Activated CD8-positive, alpha-beta memory T cell treated with anti-CD3 and anti-CD28 coated beads for 24 hours (primary cell): ENCODE data around the gene CDK19.
"Not testable (repeated sequence)": the region's sequence is repeated elsewhere in the genome, so short reads cannot be mapped to it uniquely, and the experiment has no call there.

Source experiments
- DNase-seq: peaks from one replicate; pipeline ENCODE4 v3.0.0-alpha.2; 2020

CDK19 gene

GRCh38 chr6:110617057-110617456 lies 198.2 kb downstream of the CDK19 start:
- DNase-seq: no peak

DNA sequence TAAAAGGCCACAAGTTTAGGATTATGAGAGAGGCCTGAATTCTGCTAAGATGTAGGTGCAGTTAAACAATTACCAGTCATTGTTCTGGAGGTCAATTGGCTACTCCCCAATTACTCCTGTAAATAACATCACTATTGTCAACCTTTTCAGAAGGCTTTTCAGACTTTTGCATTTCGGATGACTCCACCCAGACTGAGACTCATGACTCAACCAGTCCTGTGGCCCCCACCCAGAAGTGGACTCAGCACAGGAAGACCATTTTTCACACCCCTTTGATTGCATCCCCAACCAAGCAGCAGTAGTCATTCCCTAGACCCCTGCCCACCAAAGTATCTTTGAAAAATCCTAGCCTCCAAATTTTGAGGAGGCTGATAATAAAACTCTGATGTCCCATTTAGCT lies 199.5 kb downstream of the CDK19 start:
- DNase-seq: no peak

GRCh38 chr6:110614586-110614985 lies 200.7 kb downstream of the CDK19 start:
- DNase-seq: no peak

DNA sequence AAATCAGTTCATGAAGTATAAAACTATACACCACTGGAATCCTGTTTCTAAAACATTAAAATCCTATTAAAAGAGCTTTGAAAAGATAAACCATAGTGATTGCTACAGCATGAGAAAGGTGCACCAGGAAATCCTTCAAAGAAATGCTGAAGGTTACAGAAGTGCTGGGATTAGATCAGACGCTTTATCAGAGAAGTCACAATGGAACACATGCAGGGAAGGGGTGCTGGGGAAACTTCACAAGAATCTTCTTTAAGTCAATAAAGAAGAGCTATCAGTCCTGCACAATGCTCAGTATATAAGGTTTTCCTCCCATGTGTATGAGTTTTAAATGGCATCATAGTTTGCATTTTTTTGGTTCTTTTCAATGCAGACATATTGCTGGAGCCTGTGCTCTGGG lies 201.2 kb downstream of the CDK19 start:
- DNase-seq: no peak

DNA sequence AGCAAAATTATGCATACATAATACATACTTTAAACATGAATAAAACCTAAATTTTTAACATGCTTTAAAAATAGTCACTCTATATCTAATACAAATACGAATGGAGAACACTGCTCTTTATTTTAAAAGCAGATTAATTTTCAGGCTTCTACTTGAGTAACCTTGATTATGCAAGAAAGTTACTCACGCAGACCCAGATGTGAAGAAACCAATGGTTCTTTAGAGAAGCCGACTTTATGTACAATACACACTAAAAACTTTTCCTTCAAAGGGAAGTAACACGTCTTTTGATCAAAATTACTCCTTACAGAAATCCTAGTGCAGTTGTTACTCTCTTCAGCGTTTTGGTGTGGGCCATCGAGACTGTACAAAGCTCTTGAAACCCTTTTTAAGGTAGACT lies 201.9 kb downstream of the CDK19 start:
- DNase-seq: no peak

- DNase-seq: no peak
Measured at GRCh38 chr6:110612298-110612697, 203.0 kb downstream of the CDK19 start.

GRCh38 chr6:110609101-110609500 lies 206.2 kb downstream of the CDK19 start:
- DNase-seq: no peak

- DNase-seq: no peak
Measured at GRCh38 chr6:110608151-110608550, 207.1 kb downstream of the CDK19 start.

- DNase-seq: no peak
Measured at GRCh38 chr6:110606151-110606550, 209.1 kb downstream of the CDK19 start.

DNA sequence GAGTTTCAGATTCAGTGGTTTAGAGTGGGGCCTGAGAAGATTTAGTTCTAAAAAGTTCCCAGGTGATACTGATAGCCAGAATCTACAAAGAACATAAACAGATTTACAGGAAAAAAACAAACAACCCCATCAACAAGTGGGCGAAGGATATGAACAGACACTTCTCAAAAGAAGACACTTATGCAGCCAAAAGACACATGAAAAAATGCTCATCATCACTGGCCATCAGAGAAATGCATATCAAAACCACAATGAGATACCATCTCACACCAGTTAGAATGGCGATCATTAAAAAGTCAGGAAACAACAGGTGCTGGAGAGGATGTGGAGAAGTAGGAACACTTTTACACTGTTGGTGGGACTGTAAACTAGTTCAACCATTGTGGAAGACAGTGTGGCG lies 214.6 kb downstream of the CDK19 start:
- DNase-seq: not testable (repeated sequence)

DNA sequence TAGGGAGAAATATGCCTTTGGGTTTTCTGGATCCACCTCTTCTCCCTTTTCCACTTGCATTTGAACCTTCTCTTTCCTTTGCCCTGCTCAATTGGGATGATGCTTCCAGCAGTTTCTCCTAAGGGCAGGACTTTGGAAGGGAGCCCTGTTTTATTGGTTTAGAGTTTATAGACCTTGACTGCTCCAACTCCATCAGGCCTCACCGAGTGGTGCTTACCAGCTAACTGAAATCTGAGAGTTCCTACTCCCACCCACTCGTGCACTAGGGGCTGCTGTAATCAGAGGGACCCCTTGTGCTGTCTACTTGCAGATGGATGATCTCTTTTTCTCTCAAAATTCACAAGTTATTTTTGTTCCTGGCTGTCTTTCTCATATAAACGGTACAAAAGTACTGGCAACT lies 217.5 kb downstream of the CDK19 start:
- DNase-seq: no peak

GRCh38 chr6:110596354-110596753 lies 218.9 kb downstream of the CDK19 start:
- no peak for DNase-seq

DNA sequence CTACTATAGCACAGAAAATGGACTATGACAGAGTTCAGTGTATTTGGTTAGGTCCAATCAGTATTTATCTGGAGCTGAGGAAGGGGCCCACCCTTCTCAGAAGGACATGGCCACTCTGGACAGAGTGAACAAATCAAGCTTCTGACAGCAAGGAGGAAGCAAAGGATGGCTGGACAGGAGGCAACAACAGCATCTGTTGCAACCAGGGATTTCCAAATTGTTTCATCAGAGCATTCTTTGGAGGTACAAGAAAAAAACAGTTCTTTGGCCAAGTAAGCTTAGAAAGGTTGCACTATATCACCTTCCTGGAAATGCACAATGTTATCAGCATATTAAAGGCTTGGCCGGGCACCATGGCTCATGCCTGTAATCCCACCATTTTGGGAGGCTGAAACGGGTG lies 220.2 kb downstream of the CDK19 start:
- DNase-seq: no peak

DNA sequence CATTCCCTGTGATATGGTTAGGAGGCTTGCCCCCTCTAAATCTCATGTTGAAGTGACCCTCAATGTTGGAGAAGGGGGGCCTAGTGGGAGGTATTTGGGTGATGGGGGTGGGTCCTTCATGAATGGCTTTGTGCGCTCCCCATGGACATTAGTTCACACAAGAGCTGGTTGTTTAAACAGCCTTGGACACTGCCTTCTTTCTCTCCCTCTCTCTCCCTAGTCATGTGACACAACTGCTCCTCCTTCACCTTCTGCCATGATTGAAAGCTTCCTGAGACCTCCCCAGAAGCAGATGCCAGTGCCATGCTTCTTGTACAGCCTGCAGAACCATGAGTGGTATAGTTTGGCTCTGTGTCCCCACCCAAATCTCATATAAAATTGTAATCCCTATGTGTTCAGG lies 221.6 kb downstream of the CDK19 start:
- no peak for DNase-seq

DNA sequence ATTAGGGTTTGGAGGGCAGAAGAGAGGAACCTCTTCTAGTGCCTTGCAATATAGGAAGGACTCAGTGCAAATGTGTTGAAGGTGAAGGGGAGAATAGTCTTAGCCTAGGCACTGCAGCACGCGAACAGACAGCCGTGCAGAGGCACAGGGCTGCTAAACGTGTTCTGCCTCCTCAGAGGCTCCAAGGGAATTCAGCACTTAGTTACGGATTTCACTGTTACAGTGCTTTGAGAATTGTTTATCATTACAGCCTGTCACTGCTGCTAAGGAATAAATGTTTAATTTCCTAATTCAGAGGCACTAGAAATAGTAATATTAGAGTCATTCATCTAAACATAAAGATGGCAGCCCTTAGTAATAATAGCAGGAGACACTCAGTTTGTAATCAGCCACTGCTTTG lies 222.5 kb downstream of the CDK19 start:
- no peak for DNase-seq

DNA sequence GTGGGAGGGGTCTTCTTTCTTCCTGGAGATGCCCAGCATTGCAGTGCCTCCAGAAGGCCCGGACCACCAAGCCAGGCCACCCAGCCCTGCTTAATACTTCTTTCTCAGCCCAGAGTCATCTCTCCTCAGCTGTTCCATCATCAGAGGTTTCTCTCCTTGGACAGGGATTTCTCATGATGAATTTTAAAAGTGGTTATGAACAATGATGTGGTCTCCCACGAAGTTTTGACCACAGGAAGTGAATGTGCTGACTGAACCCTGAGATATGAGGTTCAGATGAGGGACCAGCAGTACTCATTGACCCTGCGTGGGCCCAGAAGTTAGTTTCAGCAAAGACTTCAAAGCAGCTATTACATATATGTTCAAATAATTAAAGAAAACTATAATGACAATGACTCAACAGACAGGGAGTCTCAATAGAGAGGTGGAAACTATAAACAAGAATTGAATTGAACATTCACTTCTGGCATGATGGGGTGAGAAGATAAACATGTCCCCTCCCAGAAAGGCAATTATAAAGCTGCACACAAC lies 224.4 kb downstream of the CDK19 start:
- DNase-seq: no peak

GRCh38 chr6:110589865-110590513 lies 225.3 kb downstream of the CDK19 start:
- DNase-seq: no peak

- no peak for DNase-seq
Measured at GRCh38 chr6:110587328-110587727, 227.9 kb downstream of the CDK19 start.

- DNase-seq: no peak
Measured at GRCh38 chr6:110581679-110582078, 233.6 kb downstream of the CDK19 start.

DNA sequence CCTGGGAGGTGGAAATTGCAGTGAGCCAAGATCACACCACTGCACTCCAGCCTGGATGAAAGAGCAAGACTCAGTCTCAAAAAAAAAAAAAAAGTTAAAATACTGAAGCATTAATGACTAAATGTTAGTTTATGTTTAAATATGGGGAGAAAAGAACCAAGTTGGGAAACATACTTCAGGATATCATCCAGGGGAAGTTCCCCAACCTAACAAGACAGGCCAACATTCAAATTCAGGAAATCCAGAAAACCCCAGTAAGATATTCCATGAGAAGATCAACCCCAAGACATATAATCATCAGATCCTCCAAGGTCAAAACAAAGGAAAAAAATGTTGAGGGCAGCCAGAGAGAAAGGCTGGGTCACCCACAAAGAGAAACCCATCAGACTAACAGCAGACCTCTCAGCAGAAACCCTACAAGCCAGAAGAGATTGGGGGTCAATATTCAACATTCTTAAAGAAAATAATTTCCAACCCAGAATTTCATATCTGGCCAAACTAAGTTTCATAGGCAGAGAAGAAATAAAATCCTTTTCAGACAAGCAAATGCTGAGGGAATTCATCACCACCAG lies 237.6 kb downstream of the CDK19 start:
- DNase-seq: not testable (repeated sequence)

DNA sequence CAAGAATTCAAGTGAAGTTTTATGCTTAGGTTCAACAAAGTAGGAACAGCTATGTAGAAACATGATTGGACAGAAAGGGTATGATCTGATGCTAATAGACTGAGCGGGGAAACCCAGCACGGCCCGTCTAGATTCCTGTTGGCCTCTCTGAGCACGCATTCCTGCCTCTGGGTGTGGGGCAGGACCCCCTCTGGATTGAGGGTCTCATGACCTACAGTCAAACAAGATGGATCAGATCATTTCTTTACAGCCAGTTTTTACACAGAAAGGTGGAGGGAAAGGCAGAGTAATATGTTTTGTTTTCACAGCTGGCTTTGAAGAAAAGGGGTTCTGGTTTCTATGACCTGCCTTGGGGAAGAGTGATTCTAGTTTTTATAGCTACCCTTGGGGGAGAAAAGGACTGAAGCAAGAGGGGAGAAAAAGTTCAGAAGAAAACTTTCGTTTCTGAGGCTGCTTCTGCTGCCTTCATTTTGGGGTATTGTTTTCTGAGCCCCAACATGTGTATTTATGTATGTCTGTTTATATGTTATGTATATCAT lies 239.3 kb downstream of the CDK19 start:
- no peak for DNase-seq

DNA sequence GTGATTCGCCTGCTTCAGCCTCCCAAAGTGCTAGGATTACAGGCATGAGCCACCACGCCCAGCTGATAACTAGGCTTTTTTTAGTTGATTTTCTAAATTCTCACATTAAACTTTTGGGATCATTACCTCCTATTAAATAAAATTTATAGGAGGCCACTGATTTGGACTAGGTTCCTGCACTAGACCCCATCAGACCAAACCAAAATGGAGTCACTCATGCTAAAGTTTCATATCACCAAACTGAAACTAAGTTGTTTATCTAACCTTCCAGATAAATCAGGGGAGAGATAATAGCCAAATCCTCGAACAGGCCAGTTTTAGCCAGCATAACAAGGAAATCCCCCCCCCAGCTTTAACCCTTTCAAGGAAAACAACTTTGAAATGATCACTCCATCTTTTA lies 240.5 kb downstream of the CDK19 start:
- DNase-seq: no peak

- DNase-seq: no peak
Measured at GRCh38 chr6:110573537-110573936, 241.7 kb downstream of the CDK19 start.

GRCh38 chr6:110573136-110573535 lies 242.1 kb downstream of the CDK19 start:
- no peak for DNase-seq
